ENCODE data around the gene IL6.
"Not testable (repeated sequence)": the region's sequence is repeated elsewhere in the genome, so short reads cannot be mapped to it uniquely, and the experiment has no call there.

IL6 gene

GRCh38 chr7:22726907-22727713, at the start of gene IL6:
TSS of gene IL6 (plus strand) at chr7:22727200. CDS start at chr7:22727263, 63 bp downstream.
- peak; percentile 26 to 67 for DNase-seq

- DNase-seq = not testable (repeated sequence)
Measured at GRCh38 chr7:22677263-22677662, 49.7 kb upstream of the IL6 start.

GRCh38 chr7:22677680-22678079, 49.3 kb upstream of the IL6 start:
- peak; percentile 24 to 38 for DNase-seq

- DNase-seq = peak in 1 of 2 donors; percentile 52
Measured at GRCh38 chr7:22680482-22680911, 46.5 kb upstream of the IL6 start.

GRCh38 chr7:22681312-22681711, 45.7 kb upstream of the IL6 start:
- DNase-seq = no peak

DNA sequence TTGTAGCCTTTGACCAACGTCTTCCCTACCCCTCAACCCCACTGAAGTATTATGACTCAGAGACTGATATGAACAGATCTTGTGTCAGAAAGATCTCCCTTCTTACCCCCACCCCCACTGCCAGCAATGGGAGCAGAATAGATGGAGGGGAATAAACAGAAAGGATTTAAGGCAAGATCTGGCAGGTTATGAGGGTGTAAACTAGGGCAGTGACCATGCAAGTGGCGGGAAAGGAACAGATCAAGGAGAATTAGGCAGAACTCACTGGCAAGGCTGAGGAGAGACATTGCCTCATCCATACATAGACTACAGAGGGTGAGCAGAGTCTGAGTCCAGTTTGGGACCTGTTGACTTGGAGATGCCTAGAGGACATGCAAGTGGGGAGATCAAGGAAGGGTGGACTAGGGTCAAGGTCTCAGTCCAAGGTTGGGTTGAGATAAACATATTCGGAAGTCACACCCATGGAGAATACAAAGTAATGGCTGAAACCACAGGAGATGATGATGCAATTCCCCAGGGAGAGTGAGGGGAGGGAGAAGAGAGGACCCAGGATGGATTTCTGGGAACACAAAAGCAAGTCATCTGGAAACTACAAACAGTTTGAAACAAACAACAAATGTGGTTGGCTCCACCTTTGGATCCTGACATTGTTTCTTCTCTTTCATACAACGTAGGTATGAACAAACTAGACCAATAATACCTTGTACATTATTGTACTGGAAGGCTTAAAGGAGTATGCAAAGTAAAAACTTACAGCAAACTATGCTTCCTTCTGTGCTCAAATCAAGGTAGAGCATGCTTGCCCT, 44.9 kb upstream of the IL6 start:
- DNase-seq = no peak

DNA sequence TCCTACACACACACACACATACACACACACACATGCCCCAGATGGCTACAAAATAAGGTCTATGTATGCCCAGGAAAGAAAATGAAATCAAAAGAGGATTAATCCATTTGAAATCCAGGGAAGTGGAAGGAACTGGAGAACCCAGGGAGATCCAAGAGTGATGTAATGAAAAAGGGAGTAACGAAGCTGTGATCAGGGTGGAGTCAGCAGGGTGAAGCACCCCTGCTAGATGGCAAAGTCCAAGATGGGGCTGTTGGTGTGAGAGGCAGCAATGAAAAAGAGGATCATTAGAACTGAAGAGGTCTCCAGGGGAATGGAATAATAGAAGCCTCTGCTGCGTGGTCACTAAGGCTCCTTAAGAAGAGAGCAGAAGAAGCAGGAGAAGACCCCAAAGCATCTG, 43.6 kb upstream of the IL6 start:
- no peak for DNase-seq

GRCh38 chr7:22686620-22687019, 40.4 kb upstream of the IL6 start:
- no peak for DNase-seq

DNA sequence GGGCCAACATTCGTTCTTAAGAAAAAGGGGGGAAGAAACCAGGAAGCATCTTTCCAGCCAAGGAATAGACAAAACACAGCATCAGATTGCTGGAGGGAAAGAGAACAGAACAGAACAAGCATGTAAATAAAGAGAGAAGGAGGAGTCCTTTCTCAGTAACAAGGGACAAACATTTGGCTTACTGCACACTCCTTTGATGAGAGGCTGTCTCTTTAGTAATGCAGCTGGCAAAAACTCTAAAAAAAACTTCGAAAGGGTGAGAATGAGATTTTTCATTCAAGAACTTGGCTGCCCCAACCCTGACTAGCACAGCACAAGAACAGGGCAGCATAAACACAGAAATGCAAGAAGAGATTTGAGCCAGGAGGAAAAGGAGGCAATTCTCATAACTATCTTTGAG, 38.9 kb upstream of the IL6 start:
- no peak for DNase-seq

- DNase-seq = not testable (repeated sequence)
Measured at GRCh38 chr7:22688934-22689333, 38.1 kb upstream of the IL6 start.

DNA sequence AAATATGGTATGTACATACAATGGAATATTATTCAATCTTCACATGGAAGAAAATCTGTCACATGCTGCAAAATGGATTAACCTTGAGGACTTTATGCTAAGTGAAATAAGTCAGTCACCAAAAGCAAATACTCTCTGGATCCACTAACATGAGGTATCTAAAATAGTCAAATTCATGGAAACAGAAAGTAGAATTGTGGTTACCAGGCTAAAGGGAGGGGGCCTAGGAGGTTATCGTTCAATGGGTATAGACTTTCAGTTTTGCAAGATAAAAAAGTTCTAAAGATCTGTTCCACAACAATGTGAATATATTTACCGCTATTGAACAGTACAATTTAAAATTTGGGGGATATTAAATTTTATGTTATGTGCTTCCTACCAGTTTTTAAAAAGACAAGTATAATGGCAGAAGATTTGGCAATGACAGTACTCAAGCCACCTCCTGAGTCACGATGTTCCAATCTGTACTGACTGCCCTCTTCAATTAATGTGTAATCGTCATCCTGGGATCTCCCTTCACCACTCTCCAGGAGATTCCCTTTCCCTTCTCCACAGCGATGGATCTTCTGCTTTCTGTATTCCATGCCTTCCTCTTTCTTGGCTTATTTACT, 32.3 kb upstream of the IL6 start:
- peak in 1 of 2 donors; percentile 28 for DNase-seq

- DNase-seq = no peak
Measured at GRCh38 chr7:22695476-22696132, 31.4 kb upstream of the IL6 start.

DNA sequence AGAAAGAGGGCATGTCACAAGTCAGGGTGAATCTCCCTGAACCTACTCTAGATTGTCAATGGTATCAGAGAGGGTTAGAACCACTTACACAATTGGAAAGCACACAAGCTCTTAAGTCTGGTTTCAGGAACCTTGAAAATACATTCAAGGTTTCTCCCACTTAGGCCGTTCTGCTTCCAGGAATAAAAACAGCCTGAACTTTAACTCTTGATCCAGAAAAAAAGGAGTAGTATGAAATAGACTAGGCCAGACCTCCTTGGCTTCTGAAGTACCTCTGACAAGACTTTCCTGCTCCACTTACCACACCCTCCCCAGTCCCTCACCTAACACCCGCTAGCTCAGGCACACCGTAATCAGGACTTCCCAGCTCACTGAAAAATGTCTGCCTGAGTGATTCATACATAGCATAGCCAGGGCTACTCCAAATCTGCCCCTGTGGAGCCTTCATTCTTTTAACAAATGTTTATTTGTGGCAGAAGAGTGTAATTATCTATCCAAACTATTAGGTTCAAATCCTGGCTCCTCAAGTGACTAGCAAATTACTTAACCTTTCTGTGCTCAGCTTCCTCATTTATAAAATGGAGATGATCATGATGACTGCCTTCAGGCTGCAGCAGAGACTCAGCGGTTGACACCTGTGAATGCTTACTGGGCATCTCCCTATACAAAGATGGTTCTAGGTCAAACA, 30.3 kb upstream of the IL6 start:
- peak in 1 of 2 donors; percentile 27 for DNase-seq

- no peak for DNase-seq
Measured at GRCh38 chr7:22697322-22697859, 29.6 kb upstream of the IL6 start.

DNA sequence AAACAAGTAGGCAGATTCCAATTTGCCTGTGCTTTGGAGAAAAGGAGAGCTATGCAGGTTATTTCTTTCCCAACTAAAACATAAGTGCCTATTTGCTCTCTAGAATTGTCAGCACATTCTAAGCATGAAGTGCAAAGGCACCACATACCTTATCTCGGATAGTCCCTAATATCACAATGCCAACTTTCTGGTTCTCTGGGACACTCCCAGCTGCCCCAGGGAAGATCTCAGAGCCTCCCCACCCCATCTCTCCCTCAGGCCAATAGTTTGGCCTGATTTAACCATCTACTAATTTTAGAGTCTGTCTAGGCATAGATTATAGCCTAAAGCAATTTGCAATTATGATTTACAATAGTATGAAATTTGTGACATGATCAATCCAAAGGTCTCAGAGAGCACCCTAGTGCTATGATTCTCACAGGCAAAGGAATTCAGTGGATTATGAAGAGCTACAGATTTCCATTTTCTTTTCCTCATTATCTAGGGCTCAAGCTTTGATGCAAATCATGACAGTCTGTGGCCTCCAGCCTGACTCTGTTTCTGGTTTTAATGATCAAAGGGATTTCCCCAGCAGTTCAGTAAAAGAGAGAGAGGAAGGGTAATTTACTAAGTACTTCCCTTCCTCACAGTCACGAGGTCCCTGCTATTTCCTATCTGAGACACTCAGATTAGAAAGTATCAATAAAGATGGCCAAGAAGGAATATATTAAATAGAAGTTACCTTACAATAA, 29.0 kb upstream of the IL6 start:
- DNase-seq = peak; percentile 51 to 69

GRCh38 chr7:22698767-22699166, 28.2 kb upstream of the IL6 start:
- DNase-seq = peak in 1 of 2 donors; percentile 22

DNA sequence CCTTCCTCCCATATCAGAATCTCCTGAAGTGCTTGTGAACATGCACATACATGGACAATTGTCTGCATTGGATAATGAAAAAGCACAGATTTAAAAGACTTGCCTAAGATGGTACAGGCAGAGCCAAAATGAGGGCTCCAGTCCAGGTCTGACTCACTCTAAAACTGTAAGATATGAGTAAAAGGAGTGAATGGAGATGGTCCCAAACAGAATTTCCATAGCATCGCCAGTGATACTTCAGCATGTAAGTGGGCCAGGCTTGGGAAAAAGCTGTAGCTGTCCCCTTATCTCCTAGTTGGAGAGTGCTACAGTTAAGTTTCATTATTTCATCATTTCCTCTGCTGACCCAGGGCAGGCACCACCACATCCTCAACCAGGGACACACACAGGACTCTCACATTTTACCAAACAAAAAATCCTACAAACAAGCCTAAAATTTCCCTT, 26.4 kb upstream of the IL6 start:
- DNase-seq = no peak

GRCh38 chr7:22702516-22702915, 24.5 kb upstream of the IL6 start:
- DNase-seq = no peak

DNA sequence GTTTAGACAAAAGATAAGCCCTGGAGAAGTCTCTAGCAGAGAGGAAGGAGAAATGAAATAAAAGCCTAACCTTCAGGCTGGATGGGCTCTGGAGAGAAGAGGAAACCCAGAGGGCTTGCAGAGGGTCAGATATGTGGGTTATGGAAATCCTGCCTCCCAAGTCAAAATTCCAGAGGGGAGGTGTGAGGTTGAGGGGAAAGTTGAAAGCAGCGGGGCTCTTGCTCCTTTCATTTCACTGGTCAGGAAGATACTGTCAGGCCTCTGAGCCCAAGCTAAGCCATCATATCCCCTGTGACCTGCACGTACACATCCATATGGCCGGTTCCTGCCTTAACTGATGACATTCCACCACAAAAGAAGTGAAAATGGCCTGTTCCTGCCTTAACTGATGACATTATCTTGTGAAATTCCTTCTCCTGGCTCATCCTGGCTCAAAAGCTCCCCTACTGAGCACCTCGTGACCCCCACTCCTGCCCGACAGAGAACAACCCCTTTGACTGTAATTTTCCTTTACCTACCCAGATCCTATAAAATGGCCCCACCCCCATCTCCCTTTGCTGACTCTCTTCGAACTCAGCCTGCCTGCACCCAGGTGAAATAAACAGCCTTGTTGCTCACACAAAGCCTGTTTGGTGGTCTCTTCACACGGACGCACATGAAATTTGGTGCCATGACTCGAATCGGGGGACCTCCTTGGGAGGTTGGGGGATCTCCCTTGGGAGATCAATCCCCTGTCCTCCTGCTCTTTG, 23.7 kb upstream of the IL6 start:
- not testable (repeated sequence) for DNase-seq

DNA sequence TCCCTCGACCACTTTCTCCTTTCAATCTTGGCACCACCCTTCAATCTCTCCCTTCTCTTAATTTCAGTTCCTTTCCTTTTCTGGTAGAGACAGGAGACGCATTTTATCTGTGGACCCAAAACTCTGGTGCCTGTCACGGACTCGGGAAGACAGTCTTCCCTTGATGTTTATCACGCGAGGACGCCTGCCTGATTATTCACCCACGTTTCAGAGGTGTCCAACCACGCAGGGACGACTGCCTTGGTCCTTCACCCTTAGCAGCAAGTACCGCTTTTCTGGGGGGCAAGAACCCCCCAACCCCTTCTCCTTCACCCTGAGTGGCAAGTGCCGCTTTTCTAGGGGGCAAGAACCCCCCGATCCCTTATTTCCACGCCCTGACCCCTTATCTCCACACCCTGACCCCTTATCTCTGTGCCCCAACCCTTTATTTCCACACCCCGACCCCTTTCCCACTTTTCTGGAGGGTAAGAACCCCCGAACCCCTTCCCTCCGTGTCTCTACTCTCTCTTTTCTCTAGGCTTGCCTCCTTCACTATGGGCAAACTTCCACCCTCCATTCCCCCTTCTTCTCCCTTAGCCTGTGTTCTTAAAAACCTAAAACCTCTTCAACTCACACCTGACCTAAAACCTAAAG, 22.9 kb upstream of the IL6 start:
- not testable (repeated sequence) for DNase-seq

Measured in CD4-positive, alpha-beta T cell treated with Interferon alpha-2 for 1 hour (primary cell).